Liver (tissue), 3 donors: Measurements from ENCODE around the gene VCX2.

Source experiments
- FOXA2 ChIP-seq: IDR thresholded peaks from 2 replicates; pipeline ENCODE4 v1.6.1; 2016; ENCODE audit warnings: antibody characterized with exemption
- GABPA ChIP-seq, 2 donors: IDR thresholded peaks in 1 of 2; conservative IDR thresholded peaks in 1 of 2; 2 replicates each; pipeline ENCODE4 v1.6.1; 2016; ENCODE audit warnings: antibody characterized with exemption in 2 of 2, mild to moderate bottlenecking in 1 of 2, moderate library complexity in 1 of 2
- JUND ChIP-seq, 2 donors: IDR thresholded peaks; 2 replicates each; pipeline ENCODE4 v1.6.1; 2016; ENCODE audit warnings: antibody characterized with exemption in 2 of 2
- RAD21 ChIP-seq, 2 donors: IDR thresholded peaks; 2 replicates each; pipeline ENCODE4 v1.6.1; 2016; ENCODE audit warnings: antibody characterized with exemption in 2 of 2, mild to moderate bottlenecking in 2 of 2
- SP1 ChIP-seq: IDR thresholded peaks from 2 replicates; pipeline ENCODE4 v1.6.1; 2018; ENCODE audit warnings: antibody characterized with exemption, mild to moderate bottlenecking
- YY1 ChIP-seq: IDR thresholded peaks from 2 replicates; pipeline ENCODE4 v1.6.1; 2016; ENCODE audit warnings: antibody characterized with exemption, mild to moderate bottlenecking
- TF ChIP-seq, protein P1 (sequence below): IDR thresholded peaks from 2 replicates; pipeline ENCODE4 v1.6.1; 2016; ENCODE audit warnings: antibody characterized with exemption, mild to moderate bottlenecking
- TF ChIP-seq, protein P2 (sequence below): fragments of 150-350 bp; IDR thresholded peaks from 2 replicates; pipeline ENCODE4 v1.5.1; 2017; ENCODE audit warnings: improper control_type of control experiment, low read depth, low read length; ENCODE audit not compliant: missing input control
- TF ChIP-seq, protein P3 (sequence below): IDR thresholded peaks from 2 replicates; pipeline ENCODE4 v1.6.1; 2016; ENCODE audit warnings: antibody characterized with exemption
- TF ChIP-seq, protein P4 (sequence below): IDR thresholded peaks from 2 replicates; pipeline ENCODE4 v1.6.1; 2016; ENCODE audit warnings: antibody characterized with exemption
- TF ChIP-seq, protein P5 (sequence below): IDR thresholded peaks from 2 replicates; pipeline ENCODE4 v1.6.1; 2016; ENCODE audit warnings: antibody characterized with exemption
- donor health status: healthy.
- donor health status: healthy.

DNA sequence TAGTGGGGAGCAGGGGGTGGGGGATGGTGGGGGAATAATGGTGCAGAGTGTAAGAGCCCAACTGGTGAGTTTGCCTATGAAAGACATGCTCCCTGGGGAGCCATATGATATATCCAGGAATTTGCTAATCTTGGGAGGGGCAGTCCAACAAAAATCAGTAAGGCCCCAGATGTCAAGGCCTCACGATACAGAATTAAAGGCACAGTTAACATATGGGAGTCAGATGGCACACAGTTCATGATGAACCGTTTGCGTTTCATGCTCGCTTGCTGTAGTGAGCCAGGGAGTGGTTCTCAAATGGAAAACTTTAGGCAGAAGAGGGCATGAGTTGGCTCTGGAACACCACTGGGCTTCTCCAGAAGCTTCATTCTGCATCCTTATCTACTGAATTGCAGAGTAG lies 33.9 kb upstream of the VCX2 start:
- TF ChIP-seq, protein P1, sequence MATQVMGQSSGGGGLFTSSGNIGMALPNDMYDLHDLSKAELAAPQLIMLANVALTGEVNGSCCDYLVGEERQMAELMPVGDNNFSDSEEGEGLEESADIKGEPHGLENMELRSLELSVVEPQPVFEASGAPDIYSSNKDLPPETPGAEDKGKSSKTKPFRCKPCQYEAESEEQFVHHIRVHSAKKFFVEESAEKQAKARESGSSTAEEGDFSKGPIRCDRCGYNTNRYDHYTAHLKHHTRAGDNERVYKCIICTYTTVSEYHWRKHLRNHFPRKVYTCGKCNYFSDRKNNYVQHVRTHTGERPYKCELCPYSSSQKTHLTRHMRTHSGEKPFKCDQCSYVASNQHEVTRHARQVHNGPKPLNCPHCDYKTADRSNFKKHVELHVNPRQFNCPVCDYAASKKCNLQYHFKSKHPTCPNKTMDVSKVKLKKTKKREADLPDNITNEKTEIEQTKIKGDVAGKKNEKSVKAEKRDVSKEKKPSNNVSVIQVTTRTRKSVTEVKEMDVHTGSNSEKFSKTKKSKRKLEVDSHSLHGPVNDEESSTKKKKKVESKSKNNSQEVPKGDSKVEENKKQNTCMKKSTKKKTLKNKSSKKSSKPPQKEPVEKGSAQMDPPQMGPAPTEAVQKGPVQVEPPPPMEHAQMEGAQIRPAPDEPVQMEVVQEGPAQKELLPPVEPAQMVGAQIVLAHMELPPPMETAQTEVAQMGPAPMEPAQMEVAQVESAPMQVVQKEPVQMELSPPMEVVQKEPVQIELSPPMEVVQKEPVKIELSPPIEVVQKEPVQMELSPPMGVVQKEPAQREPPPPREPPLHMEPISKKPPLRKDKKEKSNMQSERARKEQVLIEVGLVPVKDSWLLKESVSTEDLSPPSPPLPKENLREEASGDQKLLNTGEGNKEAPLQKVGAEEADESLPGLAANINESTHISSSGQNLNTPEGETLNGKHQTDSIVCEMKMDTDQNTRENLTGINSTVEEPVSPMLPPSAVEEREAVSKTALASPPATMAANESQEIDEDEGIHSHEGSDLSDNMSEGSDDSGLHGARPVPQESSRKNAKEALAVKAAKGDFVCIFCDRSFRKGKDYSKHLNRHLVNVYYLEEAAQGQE: no peak
- TF ChIP-seq, protein P2, sequence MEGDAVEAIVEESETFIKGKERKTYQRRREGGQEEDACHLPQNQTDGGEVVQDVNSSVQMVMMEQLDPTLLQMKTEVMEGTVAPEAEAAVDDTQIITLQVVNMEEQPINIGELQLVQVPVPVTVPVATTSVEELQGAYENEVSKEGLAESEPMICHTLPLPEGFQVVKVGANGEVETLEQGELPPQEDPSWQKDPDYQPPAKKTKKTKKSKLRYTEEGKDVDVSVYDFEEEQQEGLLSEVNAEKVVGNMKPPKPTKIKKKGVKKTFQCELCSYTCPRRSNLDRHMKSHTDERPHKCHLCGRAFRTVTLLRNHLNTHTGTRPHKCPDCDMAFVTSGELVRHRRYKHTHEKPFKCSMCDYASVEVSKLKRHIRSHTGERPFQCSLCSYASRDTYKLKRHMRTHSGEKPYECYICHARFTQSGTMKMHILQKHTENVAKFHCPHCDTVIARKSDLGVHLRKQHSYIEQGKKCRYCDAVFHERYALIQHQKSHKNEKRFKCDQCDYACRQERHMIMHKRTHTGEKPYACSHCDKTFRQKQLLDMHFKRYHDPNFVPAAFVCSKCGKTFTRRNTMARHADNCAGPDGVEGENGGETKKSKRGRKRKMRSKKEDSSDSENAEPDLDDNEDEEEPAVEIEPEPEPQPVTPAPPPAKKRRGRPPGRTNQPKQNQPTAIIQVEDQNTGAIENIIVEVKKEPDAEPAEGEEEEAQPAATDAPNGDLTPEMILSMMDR: no peak
- TF ChIP-seq RAD21 (IDR thresholded peaks at IDR 0.05) (no peak), FOXA2 (no peak), YY1 (no peak), SP1 (no peak), GABPA (IDR thresholded peaks at IDR 0.05 in 1 of 2, conservative IDR thresholded peaks at IDR 0.05 in 1 of 2) (no peak), JUND (IDR thresholded peaks at IDR 0.05) (no peak)
- TF ChIP-seq, protein P3, sequence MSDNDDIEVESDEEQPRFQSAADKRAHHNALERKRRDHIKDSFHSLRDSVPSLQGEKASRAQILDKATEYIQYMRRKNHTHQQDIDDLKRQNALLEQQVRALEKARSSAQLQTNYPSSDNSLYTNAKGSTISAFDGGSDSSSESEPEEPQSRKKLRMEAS: no peak
- TF ChIP-seq, protein P4, sequence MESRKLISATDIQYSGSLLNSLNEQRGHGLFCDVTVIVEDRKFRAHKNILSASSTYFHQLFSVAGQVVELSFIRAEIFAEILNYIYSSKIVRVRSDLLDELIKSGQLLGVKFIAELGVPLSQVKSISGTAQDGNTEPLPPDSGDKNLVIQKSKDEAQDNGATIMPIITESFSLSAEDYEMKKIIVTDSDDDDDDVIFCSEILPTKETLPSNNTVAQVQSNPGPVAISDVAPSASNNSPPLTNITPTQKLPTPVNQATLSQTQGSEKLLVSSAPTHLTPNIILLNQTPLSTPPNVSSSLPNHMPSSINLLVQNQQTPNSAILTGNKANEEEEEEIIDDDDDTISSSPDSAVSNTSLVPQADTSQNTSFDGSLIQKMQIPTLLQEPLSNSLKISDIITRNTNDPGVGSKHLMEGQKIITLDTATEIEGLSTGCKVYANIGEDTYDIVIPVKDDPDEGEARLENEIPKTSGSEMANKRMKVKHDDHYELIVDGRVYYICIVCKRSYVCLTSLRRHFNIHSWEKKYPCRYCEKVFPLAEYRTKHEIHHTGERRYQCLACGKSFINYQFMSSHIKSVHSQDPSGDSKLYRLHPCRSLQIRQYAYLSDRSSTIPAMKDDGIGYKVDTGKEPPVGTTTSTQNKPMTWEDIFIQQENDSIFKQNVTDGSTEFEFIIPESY: no peak
- TF ChIP-seq, protein P5, sequence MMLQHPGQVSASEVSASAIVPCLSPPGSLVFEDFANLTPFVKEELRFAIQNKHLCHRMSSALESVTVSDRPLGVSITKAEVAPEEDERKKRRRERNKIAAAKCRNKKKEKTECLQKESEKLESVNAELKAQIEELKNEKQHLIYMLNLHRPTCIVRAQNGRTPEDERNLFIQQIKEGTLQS: no peak
